HL-60 (cell line): Measurements from ENCODE around the gene COLEC11.

ENCODE experiments used
- DNase-seq, 2 experiments: peaks; one replicate each; pipeline ENCODE4 v3.0.0-alpha.2; 2010 to 2020; ENCODE audit warnings: low read depth in 1 of 2, low spot score in 1 of 2
- H3K27ac ChIP-seq: fragments of 250-450 bp; sonication (Bioruptor Pico); replicated peaks from 2 replicates; pipeline ENCODE4 v1.5.1; 2020; ENCODE audit warnings: mild to moderate bottlenecking, moderate library complexity
- H3K27me3 ChIP-seq: fragments of 250-450 bp; sonication (Bioruptor Pico); 2 replicates; pipeline ENCODE4 v1.5.1; 2021; ENCODE audit warnings: mild to moderate bottlenecking, moderate library complexity; ENCODE audit not compliant: insufficient read depth, poor library complexity, severe bottlenecking
- H3K4me3 ChIP-seq: replicated peaks from 2 replicates; pipeline ENCODE4 v1.5.1; 2011; ENCODE audit warnings: mild to moderate bottlenecking, control low read depth, low read length; ENCODE audit not compliant: insufficient read depth
- GABPA ChIP-seq: IDR thresholded peaks from 2 replicates; pipeline ENCODE4 v1.6.1; 2012; ENCODE audit warnings: low read depth
- POLR2AphosphoS5 ChIP-seq: IDR thresholded peaks from 2 replicates; pipeline ENCODE4 v1.6.1; 2012; ENCODE audit warnings: low read depth
- SPI1 ChIP-seq: IDR thresholded peaks from 2 replicates; pipeline ENCODE4 v1.6.1; 2012; ENCODE audit warnings: low read depth, mild to moderate bottlenecking, borderline replicate concordance
- TF ChIP-seq, protein P1 (sequence below): IDR thresholded peaks from 2 replicates; pipeline ENCODE4 v1.6.1; 2012; ENCODE audit warnings: low read depth; ENCODE audit not compliant: insufficient replicate concordance
- TF ChIP-seq, protein P2 (sequence below): IDR thresholded peaks from one replicate; pipeline ENCODE4 v1.5.1; 2011; ENCODE audit warnings: low read length, control low read depth, inconsistent platforms; ENCODE audit not compliant: insufficient read depth

Gene COLEC11

DNA sequence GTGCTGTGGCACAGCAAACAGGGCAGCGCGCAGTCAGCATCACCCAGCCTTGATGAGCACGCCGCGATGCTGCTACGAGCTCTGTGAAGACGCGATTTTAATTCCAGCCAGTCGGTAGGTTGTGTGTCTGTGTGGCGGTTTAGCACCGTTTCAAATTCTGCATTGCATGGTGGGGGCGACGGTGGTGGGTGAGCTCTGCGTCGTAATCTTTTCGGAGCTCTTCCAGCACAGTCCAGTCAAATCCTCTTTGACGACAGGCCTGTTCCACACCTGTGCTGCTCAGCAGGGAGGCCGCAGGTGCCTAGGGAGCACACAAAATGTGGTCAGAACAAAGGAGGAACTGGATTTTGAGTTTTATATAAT is 71.7 kb downstream of the COLEC11 start:
- TF ChIP-seq SPI1: no peak
- TF ChIP-seq GABPA: no peak
- TF ChIP-seq, protein P1, sequence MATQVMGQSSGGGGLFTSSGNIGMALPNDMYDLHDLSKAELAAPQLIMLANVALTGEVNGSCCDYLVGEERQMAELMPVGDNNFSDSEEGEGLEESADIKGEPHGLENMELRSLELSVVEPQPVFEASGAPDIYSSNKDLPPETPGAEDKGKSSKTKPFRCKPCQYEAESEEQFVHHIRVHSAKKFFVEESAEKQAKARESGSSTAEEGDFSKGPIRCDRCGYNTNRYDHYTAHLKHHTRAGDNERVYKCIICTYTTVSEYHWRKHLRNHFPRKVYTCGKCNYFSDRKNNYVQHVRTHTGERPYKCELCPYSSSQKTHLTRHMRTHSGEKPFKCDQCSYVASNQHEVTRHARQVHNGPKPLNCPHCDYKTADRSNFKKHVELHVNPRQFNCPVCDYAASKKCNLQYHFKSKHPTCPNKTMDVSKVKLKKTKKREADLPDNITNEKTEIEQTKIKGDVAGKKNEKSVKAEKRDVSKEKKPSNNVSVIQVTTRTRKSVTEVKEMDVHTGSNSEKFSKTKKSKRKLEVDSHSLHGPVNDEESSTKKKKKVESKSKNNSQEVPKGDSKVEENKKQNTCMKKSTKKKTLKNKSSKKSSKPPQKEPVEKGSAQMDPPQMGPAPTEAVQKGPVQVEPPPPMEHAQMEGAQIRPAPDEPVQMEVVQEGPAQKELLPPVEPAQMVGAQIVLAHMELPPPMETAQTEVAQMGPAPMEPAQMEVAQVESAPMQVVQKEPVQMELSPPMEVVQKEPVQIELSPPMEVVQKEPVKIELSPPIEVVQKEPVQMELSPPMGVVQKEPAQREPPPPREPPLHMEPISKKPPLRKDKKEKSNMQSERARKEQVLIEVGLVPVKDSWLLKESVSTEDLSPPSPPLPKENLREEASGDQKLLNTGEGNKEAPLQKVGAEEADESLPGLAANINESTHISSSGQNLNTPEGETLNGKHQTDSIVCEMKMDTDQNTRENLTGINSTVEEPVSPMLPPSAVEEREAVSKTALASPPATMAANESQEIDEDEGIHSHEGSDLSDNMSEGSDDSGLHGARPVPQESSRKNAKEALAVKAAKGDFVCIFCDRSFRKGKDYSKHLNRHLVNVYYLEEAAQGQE: no peak
- no peak for TF ChIP-seq POLR2AphosphoS5
- TF ChIP-seq, protein P2, sequence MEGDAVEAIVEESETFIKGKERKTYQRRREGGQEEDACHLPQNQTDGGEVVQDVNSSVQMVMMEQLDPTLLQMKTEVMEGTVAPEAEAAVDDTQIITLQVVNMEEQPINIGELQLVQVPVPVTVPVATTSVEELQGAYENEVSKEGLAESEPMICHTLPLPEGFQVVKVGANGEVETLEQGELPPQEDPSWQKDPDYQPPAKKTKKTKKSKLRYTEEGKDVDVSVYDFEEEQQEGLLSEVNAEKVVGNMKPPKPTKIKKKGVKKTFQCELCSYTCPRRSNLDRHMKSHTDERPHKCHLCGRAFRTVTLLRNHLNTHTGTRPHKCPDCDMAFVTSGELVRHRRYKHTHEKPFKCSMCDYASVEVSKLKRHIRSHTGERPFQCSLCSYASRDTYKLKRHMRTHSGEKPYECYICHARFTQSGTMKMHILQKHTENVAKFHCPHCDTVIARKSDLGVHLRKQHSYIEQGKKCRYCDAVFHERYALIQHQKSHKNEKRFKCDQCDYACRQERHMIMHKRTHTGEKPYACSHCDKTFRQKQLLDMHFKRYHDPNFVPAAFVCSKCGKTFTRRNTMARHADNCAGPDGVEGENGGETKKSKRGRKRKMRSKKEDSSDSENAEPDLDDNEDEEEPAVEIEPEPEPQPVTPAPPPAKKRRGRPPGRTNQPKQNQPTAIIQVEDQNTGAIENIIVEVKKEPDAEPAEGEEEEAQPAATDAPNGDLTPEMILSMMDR: no peak
- no peak overlapping the region for H3K27ac ChIP-seq
- DNase-seq: no peak
- no peaks in the 10 kb centered on the region for H3K27me3 ChIP-seq
- H3K4me3 ChIP-seq: no peak overlapping the region

DNA sequence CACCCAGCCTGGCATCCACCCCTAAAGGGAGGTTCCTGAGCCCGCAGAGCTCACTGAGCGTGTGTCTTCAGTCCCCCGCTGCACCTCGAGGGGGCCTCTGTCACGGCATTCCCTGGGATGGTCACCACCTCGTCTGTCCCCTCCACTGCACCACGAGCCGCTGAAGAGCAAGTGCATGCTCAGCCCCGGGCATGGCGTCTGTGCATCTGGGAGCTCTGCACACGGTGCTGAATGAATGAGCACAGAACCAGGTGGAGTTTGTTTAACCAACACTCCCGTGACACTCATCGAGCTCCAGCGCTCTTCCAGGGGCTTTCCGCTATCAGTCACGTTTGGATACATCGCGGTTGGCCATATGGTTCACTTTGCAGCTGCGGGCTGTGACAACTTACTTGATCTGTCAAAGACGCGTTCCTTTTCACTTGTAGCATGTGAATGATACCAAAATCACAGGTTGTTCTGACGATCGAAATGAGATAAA is 72.3 kb downstream of the COLEC11 start:
- Histone ChIP-seq H3K27me3 (no peaks in the 10 kb centered on the region), H3K4me3 (no peak overlapping the region), H3K27ac (no peak overlapping the region)
- no peak for DNase-seq
- TF ChIP-seq SPI1 (no peak), GABPA (no peak), POLR2AphosphoS5 (no peak)
- TF ChIP-seq, protein P1: no peak
- TF ChIP-seq, protein P2: no peak

DNA sequence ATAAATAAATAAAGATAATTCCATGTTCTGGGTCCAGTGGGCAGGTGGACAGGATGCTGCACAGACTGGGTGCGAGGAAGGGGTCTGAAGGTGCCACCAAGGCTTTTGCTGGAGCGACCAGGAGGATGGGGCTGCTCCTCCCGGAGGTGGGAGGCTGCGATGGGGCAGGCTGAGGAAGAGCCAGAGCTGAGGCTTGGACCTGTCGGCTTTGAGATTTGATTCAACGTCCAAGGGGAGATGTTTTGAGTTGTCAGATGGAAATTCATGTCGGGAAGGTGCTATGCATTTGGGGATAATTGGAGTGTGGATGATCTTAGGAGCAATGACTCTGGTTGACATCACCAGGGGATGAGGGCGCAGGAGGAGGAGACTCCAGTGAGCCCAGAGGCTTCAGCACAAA is 74.7 kb downstream of the COLEC11 start:
- Histone ChIP-seq H3K27me3 (peaks cover 2% of the 10 kb centered on the region), H3K27ac (no peak overlapping the region), H3K4me3 (no peak overlapping the region)
- TF ChIP-seq SPI1 (no peak), GABPA (no peak), POLR2AphosphoS5 (no peak)
- TF ChIP-seq, protein P1: no peak
- TF ChIP-seq, protein P2: no peak
- DNase-seq: no peak
